Lower leg skin (tissue), 4 donors: ENCODE data around the gene NPPA. TPM values are rescaled to one million over a fixed set of nuclear protein-coding genes. Genes with fewer than 3 reads are reported as not detected.
A peak's percentile ranks its signal among the peaks of the same experiment; 100 is the strongest.

Experiments used
- DNase-seq, 2 donors: peaks; one replicate each; pipeline ENCODE4 v3.0.0-alpha.2; 2019; ENCODE audit warnings: low spot score in 2 of 2
- H3K4me3 ChIP-seq: fragments of 200-600 bp; sonication (generic); 2 replicates; pipeline ENCODE4 v1.5.1; 2017; ENCODE audit warnings: mild to moderate bottlenecking, low read depth; ENCODE audit not compliant: poor library complexity, severe bottlenecking
- CTCF ChIP-seq, 3 donors: fragments of 450-650 bp; IDR thresholded peaks; one replicate each; pipeline ENCODE4 v1.5.1; 2016; ENCODE audit warnings: antibody characterized with exemption in 3 of 3, mild to moderate bottlenecking in 3 of 3, moderate library complexity in 2 of 3
- POLR2A ChIP-seq, 2 donors: fragments of 450-650 bp; IDR thresholded peaks; one replicate each; pipeline ENCODE4 v1.6.1; 2016 to 2017; ENCODE audit warnings: antibody characterized with exemption in 2 of 2, mild to moderate bottlenecking in 1 of 2, moderate library complexity in 1 of 2
- WGBS, 2 donors: methylation state at CpG; one replicate each; pipeline ENCODE4 v1.1.5; 2018; 5-methylcytosine and 5-hydroxymethylcytosine counted together
- intact Hi-C: fragments of 100-400 bp; cut with DNase I; formaldehyde crosslinking; loops from one replicate; pipeline ENCODE4 v1.15.0; 2023; ENCODE audit warnings: low total_unique reads
- total RNA-seq, 4 donors: library from RNA; depleted of rRNA; stranded (reverse); fragments of >200 nt; gene quantifications; one replicate each; pipeline ENCODE4 v1.1.0, GENCODE V29; 2016

Gene NPPA
- total RNA-seq, 4 donors from 2014 or later: not detected

DNA sequence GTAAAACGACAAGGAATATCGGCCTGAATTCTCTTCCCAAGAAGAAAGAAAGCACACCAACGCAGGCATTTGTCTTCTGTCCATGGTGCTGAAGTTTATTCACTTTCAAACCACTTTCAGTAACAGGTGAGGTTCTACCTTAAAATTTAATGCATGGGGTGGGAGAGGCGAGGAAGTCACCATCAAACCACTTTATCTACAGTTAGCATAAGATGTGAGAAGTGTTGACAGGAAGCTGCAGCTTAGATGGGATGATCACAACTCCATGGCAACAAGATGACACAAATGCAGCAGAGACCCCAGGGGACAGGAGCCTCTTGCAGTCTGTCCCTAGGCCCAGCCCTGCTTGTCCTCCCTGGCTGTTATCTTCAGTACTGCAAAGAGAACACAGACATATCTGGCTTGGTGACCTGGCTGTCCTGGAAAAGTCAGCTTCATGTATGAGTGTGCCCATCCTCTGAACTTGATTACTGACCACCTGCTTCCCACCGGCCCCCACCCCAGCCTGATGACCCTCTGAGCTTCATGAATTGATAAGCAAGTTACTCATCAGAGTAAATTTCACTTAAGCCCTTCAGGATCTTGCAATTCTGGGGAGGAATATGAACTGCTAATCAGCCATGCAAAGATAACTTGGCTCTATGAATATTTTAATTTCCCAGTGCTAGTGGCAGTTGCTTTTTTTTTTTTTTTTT, 1.8 kb downstream of the NPPA start:
- no peak for DNase-seq
- WGBS, 2 donors: 48 to 57% methylated on average over 5 of the region's 5 CpGs
- intact Hi-C loops: loop anchor here (10.0 kb wide), 1 partner anchor 49 kb away; no protein-coding TSS in a partner anchor

GRCh38 chr1:11842154-11843041, 5.2 kb downstream of the NPPA start:
- 73 to 76% methylated on average over 19 of the region's 19 CpGs for WGBS, 2 donors
- TF ChIP-seq POLR2A (IDR thresholded peaks at IDR 0.05) (no peak), CTCF (IDR thresholded peaks at IDR 0.05) (no peak)
- no peak overlapping the region for H3K4me3 ChIP-seq
- intact Hi-C loops: loop anchor here (5.0 to 10.0 kb wide), 3 partner anchors 52 to 295 kb away; no protein-coding TSS in a partner anchor
- DNase-seq: peak in 1 of 2 donors; percentile 30

More for the DNA sequence above, 1.8 kb downstream of the NPPA start:
- TF ChIP-seq CTCF (IDR thresholded peaks at IDR 0.05): no peak
- TF ChIP-seq POLR2A (IDR thresholded peaks at IDR 0.05): no peak
- no peak overlapping the region for H3K4me3 ChIP-seq

GRCh38 chr1:11841245-11842153, 6.1 kb downstream of the NPPA start:
- no peak overlapping the region for H3K4me3 ChIP-seq
- 74 to 75% methylated on average over 17 of the region's 17 CpGs for WGBS, 2 donors
- no peak for DNase-seq
- TF ChIP-seq POLR2A (IDR thresholded peaks at IDR 0.05) (no peak), CTCF (IDR thresholded peaks at IDR 0.05) (no peak)
- intact Hi-C loops: loop anchor here (5.0 to 10.0 kb wide), 3 partner anchors 53 to 296 kb away; no protein-coding TSS in a partner anchor

DNA sequence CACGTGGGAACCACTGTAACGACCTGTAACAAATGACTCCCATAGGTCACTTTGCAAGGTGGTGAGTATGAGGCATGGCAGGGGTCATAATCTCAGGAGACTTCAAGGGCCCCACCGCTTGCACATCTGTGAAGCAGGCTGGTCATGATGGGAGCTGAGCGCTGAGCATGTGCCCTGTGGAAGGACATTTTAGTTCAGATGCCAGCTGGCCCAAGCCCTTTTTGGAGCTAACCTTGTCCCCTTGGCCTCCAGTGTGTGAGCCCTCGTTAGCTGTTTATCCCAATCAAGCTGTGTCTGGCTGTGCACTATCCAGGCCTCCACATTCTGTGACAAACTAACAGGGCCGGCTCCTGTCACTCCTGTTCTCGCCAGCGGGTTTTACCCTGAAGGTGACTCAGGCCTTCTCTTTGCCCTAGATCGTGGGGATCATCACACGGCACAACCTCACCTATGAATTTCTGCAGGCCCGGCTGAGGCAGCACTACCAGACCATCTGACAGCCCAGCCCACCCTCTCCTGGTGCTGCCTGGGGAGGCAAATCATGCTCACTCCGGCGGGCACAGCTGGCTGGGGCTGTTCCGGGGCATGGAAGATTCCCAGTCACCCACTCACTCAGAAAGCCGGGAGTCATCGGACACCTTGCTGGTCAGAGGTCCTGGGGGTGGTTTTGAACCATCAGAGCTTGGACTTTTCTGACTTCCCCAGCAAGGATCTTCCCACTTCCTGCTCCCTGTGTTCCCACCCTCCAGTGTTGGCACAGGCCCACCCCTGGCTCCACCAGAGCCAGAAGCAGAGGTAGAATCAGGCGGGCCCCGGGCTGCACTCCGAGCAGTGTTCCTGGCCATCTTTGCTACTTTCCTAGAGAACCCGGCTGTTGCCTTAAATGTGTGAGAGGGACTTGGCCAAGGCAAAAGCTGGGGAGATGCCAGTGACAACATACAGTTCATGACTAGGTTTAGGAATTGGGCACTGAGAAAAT, 7.6 kb downstream of the NPPA start:
- DNase-seq: no peak
- TF ChIP-seq POLR2A (IDR thresholded peaks at IDR 0.05): no peak
- no peak for TF ChIP-seq CTCF (IDR thresholded peaks at IDR 0.05)
- intact Hi-C loops: loop anchor here (5.0 to 10.0 kb wide), 3 partner anchors 55 to 297 kb away; no protein-coding TSS in a partner anchor
- H3K4me3 ChIP-seq: no peak overlapping the region
- WGBS, 2 donors: 89% methylated on average over 18 to 20 of the region's 20 CpGs
